Kidney epithelial cell (primary cell): ENCODE measurements around the gene TNNI3. TPM values are rescaled to one million over a fixed set of nuclear protein-coding genes. Genes with fewer than 3 reads are reported as not detected.

ENCODE experiments used
- DNase-seq: peaks from one replicate; pipeline ENCODE4 v3.0.0-alpha.2; 2010; ENCODE audit warnings: low read depth
- H3K27me3 ChIP-seq: 2 replicates; pipeline ENCODE4 v1.6.0; 2011; ENCODE audit warnings: low read length; ENCODE audit not compliant: control insufficient read depth, insufficient read depth
- H3K36me3 ChIP-seq: 2 replicates; pipeline ENCODE4 v1.5.1; 2011; ENCODE audit warnings: low read length; ENCODE audit not compliant: control insufficient read depth, insufficient read depth
- H3K4me3 ChIP-seq: 2 replicates; pipeline ENCODE4 v1.5.1; 2011; ENCODE audit warnings: low read depth, mild to moderate bottlenecking, control low read depth, low read length
- total RNA-seq: library from RNA; depleted of rRNA; stranded (reverse); fragments of >200 nt; gene quantifications from 2 replicates; pipeline ENCODE4 v1.2.3, GENCODE V29; 2015
- TF ChIP-seq, protein P1 (sequence below): IDR thresholded peaks from 2 replicates; pipeline ENCODE4 v1.5.1; 2011; ENCODE audit warnings: mild to moderate bottlenecking, moderate library complexity, low read length, control low read depth, inconsistent platforms; ENCODE audit not compliant: insufficient read depth, poor library complexity, severe bottlenecking

TNNI3 gene
- total RNA-seq, 1 donor from 2014 or later: 4.7 TPM

DNA sequence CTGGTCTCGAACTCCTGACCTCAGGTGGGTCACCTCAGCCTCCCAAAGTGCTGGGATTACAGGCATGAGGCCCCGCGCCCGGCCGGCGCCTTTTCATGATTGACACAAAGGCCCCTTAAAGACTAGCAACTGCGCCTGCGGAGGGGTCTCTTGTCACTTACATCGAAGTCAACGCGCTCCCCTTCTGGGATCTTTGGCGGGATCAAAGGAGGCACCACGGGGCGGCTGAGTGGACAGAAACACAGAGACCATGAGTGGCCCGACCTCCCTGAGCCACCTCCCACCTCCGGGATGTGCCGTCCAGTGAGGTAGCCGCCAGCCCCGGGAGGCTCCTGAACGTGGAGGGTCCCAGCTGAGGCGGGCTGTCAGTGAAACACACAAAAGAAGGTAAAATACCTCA, 15.8 kb downstream of the TNNI3 start:
- Histone ChIP-seq H3K4me3 (no peak overlapping the region), H3K36me3 (no peaks in the 10 kb centered on the region), H3K27me3 (peaks cover 27% of the 10 kb centered on the region)
- no peak for DNase-seq
- TF ChIP-seq, protein P1, sequence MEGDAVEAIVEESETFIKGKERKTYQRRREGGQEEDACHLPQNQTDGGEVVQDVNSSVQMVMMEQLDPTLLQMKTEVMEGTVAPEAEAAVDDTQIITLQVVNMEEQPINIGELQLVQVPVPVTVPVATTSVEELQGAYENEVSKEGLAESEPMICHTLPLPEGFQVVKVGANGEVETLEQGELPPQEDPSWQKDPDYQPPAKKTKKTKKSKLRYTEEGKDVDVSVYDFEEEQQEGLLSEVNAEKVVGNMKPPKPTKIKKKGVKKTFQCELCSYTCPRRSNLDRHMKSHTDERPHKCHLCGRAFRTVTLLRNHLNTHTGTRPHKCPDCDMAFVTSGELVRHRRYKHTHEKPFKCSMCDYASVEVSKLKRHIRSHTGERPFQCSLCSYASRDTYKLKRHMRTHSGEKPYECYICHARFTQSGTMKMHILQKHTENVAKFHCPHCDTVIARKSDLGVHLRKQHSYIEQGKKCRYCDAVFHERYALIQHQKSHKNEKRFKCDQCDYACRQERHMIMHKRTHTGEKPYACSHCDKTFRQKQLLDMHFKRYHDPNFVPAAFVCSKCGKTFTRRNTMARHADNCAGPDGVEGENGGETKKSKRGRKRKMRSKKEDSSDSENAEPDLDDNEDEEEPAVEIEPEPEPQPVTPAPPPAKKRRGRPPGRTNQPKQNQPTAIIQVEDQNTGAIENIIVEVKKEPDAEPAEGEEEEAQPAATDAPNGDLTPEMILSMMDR: no peak

DNA sequence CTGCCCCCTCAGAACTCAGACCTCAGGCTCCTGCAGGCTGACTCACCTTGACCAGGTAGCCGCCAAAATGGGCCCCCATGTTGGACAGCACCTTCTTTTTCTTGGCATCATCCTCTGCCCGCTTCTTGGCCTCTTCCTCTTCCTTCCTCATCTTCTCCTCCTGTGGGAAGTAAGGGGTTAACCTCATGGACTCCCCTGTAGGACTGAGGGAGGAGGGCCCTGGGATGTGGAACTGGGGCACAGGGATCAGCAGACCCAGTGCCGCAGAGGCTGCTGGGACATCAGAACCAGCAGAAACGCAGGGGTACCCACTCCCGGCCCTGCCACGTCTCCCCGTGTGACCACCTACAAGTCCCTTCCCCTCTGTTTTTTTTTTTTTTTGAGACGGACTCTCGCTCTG, 19.6 kb downstream of the TNNI3 start:
- TF ChIP-seq, protein P1: no peak
- Histone ChIP-seq H3K36me3 (no peaks in the 10 kb centered on the region), H3K27me3 (peaks cover 8% of the 10 kb centered on the region), H3K4me3 (no peak overlapping the region)
- no peak for DNase-seq

DNA sequence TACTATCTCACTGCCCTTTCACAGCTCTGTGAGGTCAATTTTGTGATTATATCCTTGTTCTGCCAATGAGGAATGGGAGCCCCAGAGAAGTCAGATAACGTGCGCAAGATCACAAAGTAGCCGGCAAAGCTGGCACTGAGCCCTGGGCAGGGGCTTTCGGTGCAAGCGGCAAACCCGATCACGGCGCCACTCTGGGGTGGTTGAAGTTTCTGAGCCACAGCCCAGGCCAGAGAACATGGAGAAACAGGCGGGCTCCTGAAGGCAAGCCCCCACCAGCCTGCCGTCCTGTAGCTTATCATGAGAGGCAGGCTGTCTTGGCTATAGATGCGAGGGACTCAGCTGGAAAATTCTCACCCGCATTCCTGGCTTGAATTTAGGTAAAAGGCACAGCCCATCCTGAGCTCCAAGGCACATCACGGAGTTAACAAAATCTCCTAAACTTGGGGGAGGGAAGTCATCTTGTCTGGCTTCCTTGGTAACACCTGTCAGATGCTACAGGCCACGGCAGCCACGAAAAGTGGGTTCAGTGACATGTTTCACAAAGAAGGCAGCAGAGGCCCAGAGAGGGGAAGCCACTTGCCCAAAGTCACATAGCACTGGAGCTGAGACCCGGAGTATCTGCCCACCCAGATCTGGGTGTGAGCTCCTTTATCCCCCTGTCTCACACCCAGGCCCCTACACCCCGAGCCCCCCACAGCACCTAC, 21.0 kb downstream of the TNNI3 start:
- no peak for DNase-seq
- TF ChIP-seq, protein P1: no peak
- Histone ChIP-seq H3K27me3 (peaks cover 3% of the 10 kb centered on the region), H3K4me3 (no peak overlapping the region), H3K36me3 (no peaks in the 10 kb centered on the region)

DNA sequence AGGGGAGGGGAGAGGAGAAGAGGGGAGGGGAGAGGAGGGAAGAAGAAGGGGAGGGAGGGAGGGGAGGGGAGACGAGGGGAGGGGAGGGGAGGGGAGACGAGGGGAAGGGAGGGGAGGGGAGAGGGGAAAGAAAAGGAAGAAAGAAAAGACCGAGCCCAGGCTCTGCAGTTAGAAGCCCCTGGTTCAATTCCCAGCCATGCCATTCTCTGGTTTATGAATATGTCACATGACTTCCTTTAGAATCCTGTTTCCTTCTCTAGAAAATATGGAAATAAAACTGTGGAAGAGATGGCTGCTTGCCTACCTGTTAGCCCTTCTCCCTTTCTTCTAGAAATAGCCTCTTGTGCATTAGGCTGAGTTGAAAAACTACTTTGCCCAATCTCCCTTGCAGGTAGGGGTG, 22.8 kb downstream of the TNNI3 start:
- Histone ChIP-seq H3K4me3 (no peak overlapping the region), H3K27me3 (peaks cover 5% of the 10 kb centered on the region), H3K36me3 (no peaks in the 10 kb centered on the region)
- TF ChIP-seq, protein P1: no peak
- no peak for DNase-seq

DNA sequence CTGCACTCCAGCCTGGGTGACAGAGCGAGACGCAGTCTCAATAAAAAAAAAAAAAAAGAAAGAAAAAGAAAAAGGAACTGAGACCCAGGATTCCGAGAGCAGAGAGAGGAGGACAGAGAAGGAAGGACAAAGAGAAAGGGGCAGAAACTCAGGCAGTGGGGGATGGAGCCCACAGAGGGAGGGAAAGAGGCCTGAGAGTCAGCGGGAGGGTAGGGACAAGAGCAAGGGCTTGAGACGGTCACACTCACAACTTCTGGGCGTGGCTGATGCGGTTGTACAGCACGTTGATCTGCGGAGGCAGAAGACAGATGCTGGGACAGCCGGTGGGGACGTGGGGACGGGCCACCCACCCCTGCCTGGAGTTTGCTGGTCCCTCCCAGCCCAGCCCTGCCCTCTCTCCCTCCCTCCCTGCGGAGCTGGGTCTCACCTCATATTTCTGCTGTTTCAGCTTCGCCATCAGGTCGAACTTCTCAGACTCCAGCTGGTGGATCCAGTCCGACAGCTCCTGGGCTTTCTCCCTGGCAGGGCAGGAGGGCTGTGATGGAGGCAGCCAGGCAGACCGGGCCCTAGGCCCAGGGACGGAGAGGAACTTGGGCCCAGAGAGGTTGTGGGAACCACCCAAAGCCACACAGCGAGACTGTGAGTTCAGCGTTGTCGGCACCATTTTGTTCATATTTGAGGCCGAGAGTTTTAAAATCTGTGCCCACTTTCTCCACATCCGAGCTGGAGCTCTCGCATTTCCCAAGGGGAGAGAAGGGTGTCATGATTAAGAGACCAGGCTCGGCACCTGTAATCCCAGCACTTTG, 23.7 kb downstream of the TNNI3 start:
- TF ChIP-seq, protein P1: no peak
- DNase-seq: no peak

More for the DNA sequence above, 23.7 kb downstream of the TNNI3 start:
- Histone ChIP-seq H3K36me3 (no peaks in the 10 kb centered on the region), H3K27me3 (peaks cover 5% of the 10 kb centered on the region), H3K4me3 (no peak overlapping the region)
